Measurements from ENCODE around the gene ARHGEF16.

Gene ARHGEF16

GRCh38 chr1:3511306-3511705 is 56.8 kb downstream of the ARHGEF16 start:
- H3K27ac ChIP-seq (ENCODE audit: low read depth, low read length): no peak overlapping the region
- peaks cover 0 to 3% (median 0%) of the 10 kb centered on the region in 5 donors for H3K27me3 ChIP-seq (ENCODE audit: control insufficient read depth in 5 of 5, insufficient read depth in 4 of 5, low read length in 5 of 5)
- H3K9ac ChIP-seq (ENCODE audit: low read length in 5 of 5): no peak overlapping the region
- H3K36me3 ChIP-seq (ENCODE audit: control insufficient read depth in 5 of 5, insufficient read depth in 5 of 5, low read length in 5 of 5): peaks cover 0 to 28% (median 0%) of the 10 kb centered on the region in 5 donors
- H3K4me3 ChIP-seq (ENCODE audit: low read depth in 1 of 5, low read length in 5 of 5): no peak overlapping the region
- H3K4me1 ChIP-seq (ENCODE audit: control insufficient read depth in 5 of 5, insufficient read depth in 5 of 5, low read length in 5 of 5): peaks cover 0 to 5% (median 0%) of the 10 kb centered on the region in 5 donors
- no peaks in the 10 kb centered on the region for H3K9me3 ChIP-seq (ENCODE audit: control insufficient read depth in 5 of 5, low read length in 5 of 5)

GRCh38 chr1:3511856-3512255 is 57.4 kb downstream of the ARHGEF16 start:
- H3K4me1 ChIP-seq (ENCODE audit: control insufficient read depth in 5 of 5, insufficient read depth in 5 of 5, low read length in 5 of 5): peaks cover 0 to 5% (median 0%) of the 10 kb centered on the region in 5 donors
- peaks cover 0 to 3% (median 0%) of the 10 kb centered on the region in 5 donors for H3K27me3 ChIP-seq (ENCODE audit: control insufficient read depth in 5 of 5, insufficient read depth in 4 of 5, low read length in 5 of 5)
- H3K27ac ChIP-seq (ENCODE audit: low read depth, low read length): no peak overlapping the region
- no peak overlapping the region for H3K4me3 ChIP-seq (ENCODE audit: low read depth in 1 of 5, low read length in 5 of 5)
- no peak overlapping the region for H3K9ac ChIP-seq (ENCODE audit: low read length in 5 of 5)
- no peaks in the 10 kb centered on the region for H3K9me3 ChIP-seq (ENCODE audit: control insufficient read depth in 5 of 5, low read length in 5 of 5)
- H3K36me3 ChIP-seq (ENCODE audit: control insufficient read depth in 5 of 5, insufficient read depth in 5 of 5, low read length in 5 of 5): peaks cover 0 to 23% (median 0%) of the 10 kb centered on the region in 5 donors

GRCh38 chr1:3514404-3514803 is 59.9 kb downstream of the ARHGEF16 start:
- H3K27ac ChIP-seq (ENCODE audit: low read depth, low read length): no peak overlapping the region
- no peaks in the 10 kb centered on the region for H3K9me3 ChIP-seq (ENCODE audit: control insufficient read depth in 5 of 5, low read length in 5 of 5)
- H3K4me1 ChIP-seq (ENCODE audit: control insufficient read depth in 5 of 5, insufficient read depth in 5 of 5, low read length in 5 of 5): peaks cover 0 to 5% (median 0%) of the 10 kb centered on the region in 5 donors
- H3K36me3 ChIP-seq (ENCODE audit: control insufficient read depth in 5 of 5, insufficient read depth in 5 of 5, low read length in 5 of 5): peaks cover 0 to 13% (median 0%) of the 10 kb centered on the region in 5 donors
- no peak overlapping the region for H3K4me3 ChIP-seq (ENCODE audit: low read depth in 1 of 5, low read length in 5 of 5)
- peaks cover 0 to 8% (median 0%) of the 10 kb centered on the region in 5 donors for H3K27me3 ChIP-seq (ENCODE audit: control insufficient read depth in 5 of 5, insufficient read depth in 4 of 5, low read length in 5 of 5)
- no peak overlapping the region for H3K9ac ChIP-seq (ENCODE audit: low read length in 5 of 5)

- H3K4me1 ChIP-seq (ENCODE audit: control insufficient read depth in 5 of 5, insufficient read depth in 5 of 5, low read length in 5 of 5): peaks cover 0 to 4% (median 0%) of the 10 kb centered on the region in 5 donors
- no peak overlapping the region for H3K27ac ChIP-seq (ENCODE audit: low read depth, low read length)
- H3K9ac ChIP-seq (ENCODE audit: low read length in 5 of 5): no peak overlapping the region
- H3K27me3 ChIP-seq (ENCODE audit: control insufficient read depth in 5 of 5, insufficient read depth in 4 of 5, low read length in 5 of 5): peaks cover 0 to 8% (median 0%) of the 10 kb centered on the region in 5 donors
- no peak overlapping the region for H3K4me3 ChIP-seq (ENCODE audit: low read depth in 1 of 5, low read length in 5 of 5)
- peaks cover 0 to 22% (median 0%) of the 10 kb centered on the region in 5 donors for H3K36me3 ChIP-seq (ENCODE audit: control insufficient read depth in 5 of 5, insufficient read depth in 5 of 5, low read length in 5 of 5)
- no peaks in the 10 kb centered on the region for H3K9me3 ChIP-seq (ENCODE audit: control insufficient read depth in 5 of 5, low read length in 5 of 5)
Observed at GRCh38 chr1:3515272-3515671, 60.8 kb downstream of the ARHGEF16 start.

- Histone ChIP-seq H3K27me3 (ENCODE audit: control insufficient read depth in 5 of 5, insufficient read depth in 4 of 5, low read length in 5 of 5) (peaks cover 0 to 8% (median 0%) of the 10 kb centered on the region in 5 donors), H3K36me3 (ENCODE audit: control insufficient read depth in 5 of 5, insufficient read depth in 5 of 5, low read length in 5 of 5) (peaks cover 0 to 21% (median 0%) of the 10 kb centered on the region in 5 donors)
Observed at GRCh38 chr1:3515774-3516480, 61.5 kb downstream of the ARHGEF16 start.

GRCh38 chr1:3516481-3516869 is 62.0 kb downstream of the ARHGEF16 start:
- peaks cover 0 to 8% (median 0%) of the 10 kb centered on the region in 5 donors for H3K27me3 ChIP-seq (ENCODE audit: control insufficient read depth in 5 of 5, insufficient read depth in 4 of 5, low read length in 5 of 5)
- no peak overlapping the region for H3K4me3 ChIP-seq (ENCODE audit: low read depth in 1 of 5, low read length in 5 of 5)
- no peaks in the 10 kb centered on the region for H3K4me1 ChIP-seq (ENCODE audit: control insufficient read depth in 5 of 5, insufficient read depth in 5 of 5, low read length in 5 of 5)
- H3K9ac ChIP-seq (ENCODE audit: low read length in 5 of 5): no peak overlapping the region
- peaks cover 0 to 17% (median 0%) of the 10 kb centered on the region in 5 donors for H3K36me3 ChIP-seq (ENCODE audit: control insufficient read depth in 5 of 5, insufficient read depth in 5 of 5, low read length in 5 of 5)
- no peaks in the 10 kb centered on the region for H3K9me3 ChIP-seq (ENCODE audit: control insufficient read depth in 5 of 5, low read length in 5 of 5)
- no peak overlapping the region for H3K27ac ChIP-seq (ENCODE audit: low read depth, low read length)

More at GRCh38 chr1:3515774-3516480, 61.5 kb downstream of the ARHGEF16 start:
- Histone ChIP-seq H3K4me3 (ENCODE audit: low read depth in 1 of 5, low read length in 5 of 5) (no peak overlapping the region), H3K9me3 (ENCODE audit: control insufficient read depth in 5 of 5, low read length in 5 of 5) (no peaks in the 10 kb centered on the region), H3K4me1 (ENCODE audit: control insufficient read depth in 5 of 5, insufficient read depth in 5 of 5, low read length in 5 of 5) (no peaks in the 10 kb centered on the region), H3K9ac (ENCODE audit: low read length in 5 of 5) (no peak overlapping the region), H3K27ac (ENCODE audit: low read depth, low read length) (no peak overlapping the region)

- H3K4me1 ChIP-seq (ENCODE audit: control insufficient read depth in 5 of 5, insufficient read depth in 5 of 5, low read length in 5 of 5): no peaks in the 10 kb centered on the region
- no peak overlapping the region for H3K27ac ChIP-seq (ENCODE audit: low read depth, low read length)
Observed at GRCh38 chr1:3516911-3517675, 62.6 kb downstream of the ARHGEF16 start.

GRCh38 chr1:3518256-3518655 is 63.8 kb downstream of the ARHGEF16 start:
- H3K9me3 ChIP-seq (ENCODE audit: control insufficient read depth in 5 of 5, low read length in 5 of 5): no peaks in the 10 kb centered on the region
- no peak overlapping the region for H3K9ac ChIP-seq (ENCODE audit: low read length in 5 of 5)
- H3K36me3 ChIP-seq (ENCODE audit: control insufficient read depth in 5 of 5, insufficient read depth in 5 of 5, low read length in 5 of 5): peaks cover 0 to 12% (median 0%) of the 10 kb centered on the region in 5 donors
- peaks cover 0 to 3% (median 0%) of the 10 kb centered on the region in 5 donors for H3K4me1 ChIP-seq (ENCODE audit: control insufficient read depth in 5 of 5, insufficient read depth in 5 of 5, low read length in 5 of 5)
- no peak overlapping the region for H3K4me3 ChIP-seq (ENCODE audit: low read depth in 1 of 5, low read length in 5 of 5)
- no peak overlapping the region for H3K27ac ChIP-seq (ENCODE audit: low read depth, low read length)
- peaks cover 0 to 11% (median 3%) of the 10 kb centered on the region in 5 donors for H3K27me3 ChIP-seq (ENCODE audit: control insufficient read depth in 5 of 5, insufficient read depth in 4 of 5, low read length in 5 of 5)

More at GRCh38 chr1:3516911-3517675, 62.6 kb downstream of the ARHGEF16 start:
- no peak overlapping the region for H3K4me3 ChIP-seq (ENCODE audit: low read depth in 1 of 5, low read length in 5 of 5)
- H3K9me3 ChIP-seq (ENCODE audit: control insufficient read depth in 5 of 5, low read length in 5 of 5): no peaks in the 10 kb centered on the region
- no peak overlapping the region for H3K9ac ChIP-seq (ENCODE audit: low read length in 5 of 5)
- peaks cover 0 to 13% (median 0%) of the 10 kb centered on the region in 5 donors for H3K36me3 ChIP-seq (ENCODE audit: control insufficient read depth in 5 of 5, insufficient read depth in 5 of 5, low read length in 5 of 5)
- peaks cover 0 to 8% (median 0%) of the 10 kb centered on the region in 5 donors for H3K27me3 ChIP-seq (ENCODE audit: control insufficient read depth in 5 of 5, insufficient read depth in 4 of 5, low read length in 5 of 5)

- peaks cover 0 to 16% (median 0%) of the 10 kb centered on the region in 5 donors for H3K36me3 ChIP-seq (ENCODE audit: control insufficient read depth in 5 of 5, insufficient read depth in 5 of 5, low read length in 5 of 5)
- no peak overlapping the region for H3K27ac ChIP-seq (ENCODE audit: low read depth, low read length)
- no peak overlapping the region for H3K4me3 ChIP-seq (ENCODE audit: low read depth in 1 of 5, low read length in 5 of 5)
- peaks cover 0 to 13% (median 3%) of the 10 kb centered on the region in 5 donors for H3K27me3 ChIP-seq (ENCODE audit: control insufficient read depth in 5 of 5, insufficient read depth in 4 of 5, low read length in 5 of 5)
- H3K9me3 ChIP-seq (ENCODE audit: control insufficient read depth in 5 of 5, low read length in 5 of 5): no peaks in the 10 kb centered on the region
- no peak overlapping the region for H3K9ac ChIP-seq (ENCODE audit: low read length in 5 of 5)
- peaks cover 0 to 3% (median 0%) of the 10 kb centered on the region in 5 donors for H3K4me1 ChIP-seq (ENCODE audit: control insufficient read depth in 5 of 5, insufficient read depth in 5 of 5, low read length in 5 of 5)
Observed at GRCh38 chr1:3518756-3519155, 64.3 kb downstream of the ARHGEF16 start.

All from subcutaneous abdominal adipose tissue (tissue), 5 donors.